GM19239 (cell line): Measurements from ENCODE around the gene ZNF584.

Experiments used
- DNase-seq: peaks from one replicate; pipeline ENCODE4 v3.0.0; 2011; ENCODE audit warnings: low spot score; ENCODE audit not compliant: insufficient read length
- FAIRE-seq: peaks from 2 replicates; lab custom pipeline; 2011; peaks lifted over from hg19 to GRCh38; lab: Jason Lieb, UNC

The ZNF584 gene

DNA sequence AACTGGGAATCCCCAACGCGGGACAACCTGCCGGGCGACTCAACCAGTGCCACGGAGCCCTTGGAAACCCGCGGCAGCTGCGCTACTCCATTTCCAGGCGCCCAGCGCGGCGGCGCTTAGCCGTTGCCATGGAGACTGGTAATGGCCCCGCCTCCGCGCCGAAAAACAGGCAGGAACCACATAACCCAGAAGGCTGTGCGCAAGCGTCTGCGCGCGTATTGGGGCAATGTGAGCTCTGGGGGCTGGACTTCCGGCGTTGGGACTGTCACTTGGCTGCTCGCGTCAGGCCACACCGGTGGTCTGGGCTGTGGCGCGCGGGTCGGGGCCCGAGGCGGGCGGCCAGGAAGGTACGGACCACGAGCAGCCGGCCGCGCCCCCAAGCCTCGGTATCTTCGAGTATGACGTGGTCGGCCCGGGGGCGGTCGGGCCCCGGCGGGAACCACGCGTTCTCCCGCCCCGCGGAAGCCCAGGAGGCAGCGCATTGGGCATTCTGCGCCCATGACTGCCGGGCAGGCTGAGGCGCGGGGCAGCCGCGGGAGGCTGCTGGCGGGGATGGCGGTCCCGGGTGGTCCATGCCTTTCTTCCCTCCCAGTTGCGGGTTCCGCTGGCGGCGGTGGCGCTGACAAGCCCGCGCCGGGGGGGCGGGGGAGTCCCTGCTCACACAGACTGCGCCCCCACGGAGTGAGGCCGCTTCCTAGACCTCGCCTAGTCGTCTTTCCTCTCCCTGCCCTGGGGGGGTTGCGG is 43.1 kb downstream of the ZNF584 start, which contains the start of gene ZNF324B:
Gene ZNF324B, plus strand, starts transcription at position 265 of the 744 bp plus-strand sequence. CDS start 2,080 bp downstream, outside the sequence.
- DNase-seq (peak; percentile 98), FAIRE-seq (peak; percentile 95)

DNA sequence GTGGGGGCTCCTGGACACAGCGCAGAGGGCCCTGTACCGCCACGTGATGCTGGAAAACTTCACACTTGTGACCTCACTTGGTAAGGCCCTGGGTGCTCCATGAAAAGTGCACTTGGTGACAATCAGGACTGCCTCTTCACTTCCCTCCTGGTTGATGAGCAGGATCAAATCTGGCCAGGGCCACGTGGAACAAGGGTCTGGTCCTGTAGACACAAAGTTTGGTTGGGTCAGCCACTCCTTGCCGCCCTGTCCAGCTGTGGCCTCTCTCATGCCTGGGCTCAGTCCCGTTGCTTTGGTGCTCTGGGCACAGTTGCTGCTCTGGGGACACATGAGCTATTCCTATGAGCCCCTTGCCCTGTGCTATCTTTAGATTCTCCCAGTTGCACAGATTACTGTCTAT is 45.3 kb downstream of the ZNF584 start:
- DNase-seq (no peak), FAIRE-seq (no peak)

DNA sequence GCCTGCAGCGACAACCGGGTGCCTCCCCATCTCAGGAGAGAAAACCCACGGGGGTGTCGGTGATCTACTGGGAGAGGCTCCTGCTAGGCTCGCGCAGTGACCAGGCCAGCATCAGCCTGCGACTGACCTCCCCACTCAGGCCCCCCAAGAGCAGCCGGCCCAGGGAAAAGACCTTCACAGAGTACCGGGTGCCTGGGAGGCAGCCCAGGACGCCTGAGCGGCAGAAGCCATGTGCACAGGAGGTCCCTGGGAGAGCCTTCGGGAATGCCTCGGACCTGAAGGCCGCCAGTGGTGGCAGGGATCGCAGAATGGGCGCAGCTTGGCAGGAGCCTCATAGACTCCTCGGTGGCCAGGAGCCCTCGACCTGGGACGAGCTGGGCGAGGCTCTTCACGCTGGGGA is 46.9 kb downstream of the ZNF584 start:
- no peak for DNase-seq

DNA sequence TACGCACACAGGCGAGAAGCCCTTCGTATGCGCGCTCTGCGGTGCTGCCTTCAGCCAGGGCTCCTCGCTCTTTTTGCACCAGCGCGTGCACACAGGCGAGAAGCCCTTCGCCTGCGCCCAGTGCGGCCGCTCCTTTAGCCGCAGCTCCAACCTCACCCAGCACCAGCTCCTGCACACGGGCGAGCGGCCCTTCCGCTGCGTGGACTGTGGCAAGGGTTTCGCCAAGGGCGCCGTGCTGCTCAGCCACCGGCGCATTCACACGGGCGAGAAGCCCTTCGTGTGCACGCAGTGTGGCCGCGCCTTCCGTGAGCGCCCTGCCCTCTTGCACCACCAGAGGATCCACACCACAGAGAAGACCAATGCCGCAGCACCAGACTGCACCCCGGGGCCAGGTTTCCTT is 47.7 kb downstream of the ZNF584 start:
- DNase-seq (no peak), FAIRE-seq (no peak)

More for the DNA sequence above, 46.9 kb downstream of the ZNF584 start:
- FAIRE-seq = no peak

DNA sequence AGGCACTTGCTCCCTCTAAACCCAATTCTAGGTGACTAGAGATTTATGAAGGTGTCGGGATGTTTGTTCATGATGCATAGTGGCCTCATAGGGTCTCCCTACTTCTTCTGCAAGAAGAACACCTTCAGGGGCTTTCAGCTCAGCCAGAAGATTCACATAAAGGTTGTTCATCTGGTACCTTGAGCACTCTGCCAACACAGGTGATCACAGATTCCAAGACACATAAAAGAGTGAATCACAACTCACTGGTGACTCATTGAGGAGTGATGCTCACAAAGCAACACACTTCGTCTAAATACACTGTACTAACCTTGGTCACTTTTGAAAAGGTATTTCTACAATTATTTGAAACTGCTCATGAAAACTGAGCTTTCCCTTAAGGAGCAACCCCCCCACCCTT is 51.6 kb downstream of the ZNF584 start:
- DNase-seq = no peak
- no peak for FAIRE-seq

DNA sequence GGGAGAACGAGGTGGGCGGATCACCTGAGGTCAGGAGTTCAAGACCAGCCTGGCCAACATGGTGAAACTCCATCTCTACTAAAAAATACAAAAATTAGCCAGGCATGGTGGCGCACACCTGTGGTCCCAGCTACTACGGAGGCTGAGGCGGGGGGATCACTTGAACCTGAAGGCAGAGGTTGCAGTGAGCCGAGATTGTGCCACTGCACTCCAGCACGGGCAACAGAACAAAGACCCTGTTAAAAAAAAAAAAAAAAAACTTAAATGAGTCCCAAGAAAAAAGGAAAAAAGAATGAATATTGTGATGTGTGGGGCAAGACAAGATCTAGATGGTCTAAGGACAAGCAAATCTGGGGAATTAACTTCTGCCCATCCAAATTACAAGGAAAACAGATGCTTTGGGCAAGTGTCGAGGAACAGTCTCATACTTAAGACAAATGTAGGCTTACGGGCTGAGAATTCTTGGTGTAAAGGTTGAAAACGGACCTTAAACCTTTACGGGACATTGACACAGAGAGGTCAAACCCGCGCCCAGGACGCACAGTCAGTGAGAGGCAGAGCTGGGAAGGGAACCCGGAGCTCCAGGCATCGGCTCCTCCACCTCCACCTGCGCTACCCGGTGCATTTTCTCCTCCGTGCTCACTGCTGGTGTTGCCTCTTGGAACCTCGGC is 57.8 kb downstream of the ZNF584 start:
- no peak for FAIRE-seq
- no peak for DNase-seq

DNA sequence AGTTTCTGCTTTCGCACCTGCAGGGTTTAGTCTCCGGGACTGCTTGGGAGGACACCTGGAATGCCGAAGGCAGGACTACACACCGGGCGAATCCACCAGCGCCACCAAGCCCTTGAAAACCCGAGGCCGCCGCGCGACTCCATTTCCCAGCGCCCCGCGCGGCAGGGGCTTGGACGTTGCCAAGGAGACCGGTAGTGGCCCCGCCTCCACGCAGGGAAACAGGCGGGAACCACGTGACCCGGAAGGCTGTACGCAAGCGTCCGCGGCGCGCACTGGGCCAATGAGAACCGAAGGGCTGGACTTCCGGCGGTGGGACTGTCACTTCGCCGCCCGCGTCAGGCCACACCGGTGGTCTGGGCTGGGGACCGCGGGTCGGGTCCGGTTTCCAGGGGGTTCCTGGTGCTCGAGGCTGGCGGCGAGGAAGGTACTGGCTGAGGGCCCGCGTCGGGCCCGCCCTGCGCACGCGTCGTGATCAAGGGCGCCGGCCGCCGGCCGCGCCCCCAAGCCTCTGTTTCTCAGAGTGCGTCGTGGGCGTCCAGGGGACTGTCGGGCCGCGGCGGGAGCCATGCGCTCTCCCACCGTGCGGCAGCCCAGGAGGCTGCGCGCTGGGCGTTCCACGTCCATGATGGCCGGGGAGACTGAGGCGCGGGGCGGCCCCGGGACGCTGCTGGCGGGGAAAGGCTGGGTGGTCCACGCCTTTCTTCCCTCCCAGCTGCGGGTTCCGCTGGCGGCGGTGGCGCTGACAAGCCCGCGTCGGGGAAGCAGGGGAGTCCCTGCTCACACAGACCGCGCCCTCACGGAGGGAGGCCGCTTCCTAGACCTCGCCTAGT is 58.5 kb downstream of the ZNF584 start, which contains the start of gene ZNF324:
Gene ZNF324, plus strand, starts transcription at position 321 of the 830 bp plus-strand sequence. CDS start 2,106 bp downstream, outside the sequence.
- FAIRE-seq = peak; percentile 99

More for the DNA sequence above, 58.5 kb downstream of the ZNF584 start, which contains the start of gene ZNF324:
- peak; percentile 96 for DNase-seq
